Stimulated activated CD4-positive, alpha-beta T cell treated with anti-CD3 and anti-CD28 coated beads, Interleukin-15, amount 100 ng/mL, for 1 hour (primary cell): ENCODE data around the gene GRIA2.
"Not testable (repeated sequence)": the region's sequence is repeated elsewhere in the genome, so short reads cannot be mapped to it uniquely, and the experiment has no call there.

Experiments
- DNase-seq, 2 donors: peaks; one replicate each; pipeline ENCODE4 v3.0.0-alpha.2; 2020; ENCODE audit warnings: low read depth in 1 of 2, low spot score in 1 of 2

GRIA2 gene

GRCh38 chr4:157220371-157220881 is at the start of gene GRIA2:
Gene GRIA2 (plus strand): TSS chr4:157220728. CDS start chr4:157221043, 315 bp downstream.
- DNase-seq = no peak

GRCh38 chr4:157172011-157172410 is 48.5 kb upstream of the GRIA2 start:
- DNase-seq = no peak

- not testable (repeated sequence) for DNase-seq
Measured at GRCh38 chr4:157180268-157180667, 40.3 kb upstream of the GRIA2 start.

DNA sequence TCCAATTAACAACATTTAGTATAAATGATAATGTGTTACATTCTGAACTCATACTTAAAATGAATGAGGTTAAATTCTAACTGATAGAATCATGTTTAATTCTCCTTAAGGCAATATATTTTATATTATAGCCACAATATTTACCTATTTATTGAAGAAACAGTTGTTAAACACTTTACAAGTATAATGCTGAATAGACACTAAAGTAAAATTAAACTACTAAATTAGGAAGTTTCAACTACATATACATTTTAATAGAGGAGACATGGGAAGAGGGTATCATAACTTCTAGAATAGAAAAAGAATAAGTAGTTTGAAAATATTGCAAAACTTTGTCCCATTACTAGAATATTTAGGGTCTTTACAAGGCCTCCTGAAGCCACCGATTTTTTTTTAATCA is 36.2 kb upstream of the GRIA2 start:
- DNase-seq = no peak

- DNase-seq = no peak
Measured at GRCh38 chr4:157185363-157185762, 35.2 kb upstream of the GRIA2 start.

GRCh38 chr4:157195374-157195773 is 25.2 kb upstream of the GRIA2 start:
- DNase-seq = no peak

DNA sequence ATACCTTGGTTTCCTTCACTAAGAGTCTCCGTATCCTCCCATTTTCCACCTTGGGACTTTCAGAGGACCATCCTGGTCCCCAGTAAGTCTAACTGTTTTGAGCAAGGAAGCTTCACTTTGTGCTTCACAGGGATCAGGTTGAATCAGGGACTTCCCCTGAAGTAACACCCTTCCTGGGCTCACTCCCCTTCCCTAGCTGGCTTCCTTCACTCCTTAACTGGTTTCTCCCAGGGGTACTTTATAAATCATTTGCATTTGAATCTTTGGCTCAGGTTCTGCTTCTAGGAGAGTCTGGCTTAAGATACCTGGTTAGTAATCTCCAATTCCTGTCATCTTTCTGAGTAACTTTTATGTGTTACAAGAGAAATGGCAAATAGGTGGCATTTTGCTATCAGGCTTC is 24.5 kb upstream of the GRIA2 start:
- no peak for DNase-seq

GRCh38 chr4:157204634-157205244 is 15.8 kb upstream of the GRIA2 start:
- DNase-seq = no peak

DNA sequence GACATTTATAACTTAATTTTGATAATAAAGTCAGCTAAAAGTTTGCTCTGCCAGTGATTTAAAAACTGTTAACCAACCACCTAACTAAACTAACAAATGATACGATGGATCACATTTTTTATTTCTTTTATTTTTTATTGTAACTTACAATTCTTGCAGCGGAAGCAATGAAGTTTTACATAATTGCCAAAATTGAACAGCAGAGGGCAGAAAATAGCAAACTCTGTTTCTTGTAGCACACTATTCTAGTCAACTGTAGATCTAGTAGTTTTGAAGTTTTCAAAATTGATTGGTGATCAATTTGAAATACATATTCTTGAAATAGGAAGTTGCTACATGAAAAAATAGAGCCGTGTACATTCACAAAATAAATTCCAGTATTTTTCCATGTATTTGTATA is 2.8 kb upstream of the GRIA2 start:
- no peak for DNase-seq

DNA sequence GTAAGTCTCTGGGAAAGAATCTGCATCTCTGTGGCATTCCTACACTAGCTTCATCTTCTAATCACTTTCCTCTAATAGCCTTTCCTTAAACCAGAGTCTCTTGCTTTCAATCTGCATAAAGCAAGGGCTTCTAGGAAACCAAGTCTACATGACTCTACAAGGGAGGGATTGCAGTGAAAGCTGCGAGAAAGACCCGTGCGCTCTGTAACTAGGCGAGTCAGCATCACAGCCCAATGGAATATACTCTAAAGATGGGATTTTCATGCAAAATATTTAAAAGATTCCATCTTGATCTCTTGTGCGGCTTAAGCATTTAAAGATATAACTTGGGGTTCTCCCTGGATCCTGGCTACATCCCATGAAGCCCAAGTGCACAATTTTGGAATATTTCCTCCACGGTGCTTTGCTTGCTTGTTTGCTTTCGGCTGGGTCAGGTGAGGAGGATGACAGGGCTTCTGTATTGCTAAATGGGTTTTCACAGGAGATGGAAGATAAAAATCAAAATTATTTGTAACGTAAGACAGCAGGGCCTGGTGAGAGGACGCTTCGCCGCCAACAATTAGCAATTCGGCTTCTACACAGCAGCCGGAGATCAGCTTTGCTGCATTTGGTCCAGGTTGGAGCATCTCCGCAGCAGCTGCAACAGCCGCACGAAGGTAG is 687 bp upstream of the GRIA2 start:
- no peak for DNase-seq

GRCh38 chr4:157221426-157221894 is 932 bp downstream of the GRIA2 start:
- no peak for DNase-seq

- no peak for DNase-seq
Measured at GRCh38 chr4:157221895-157222770, 1.6 kb downstream of the GRIA2 start.

GRCh38 chr4:157222771-157223160 is 2.2 kb downstream of the GRIA2 start:
- DNase-seq = no peak

DNA sequence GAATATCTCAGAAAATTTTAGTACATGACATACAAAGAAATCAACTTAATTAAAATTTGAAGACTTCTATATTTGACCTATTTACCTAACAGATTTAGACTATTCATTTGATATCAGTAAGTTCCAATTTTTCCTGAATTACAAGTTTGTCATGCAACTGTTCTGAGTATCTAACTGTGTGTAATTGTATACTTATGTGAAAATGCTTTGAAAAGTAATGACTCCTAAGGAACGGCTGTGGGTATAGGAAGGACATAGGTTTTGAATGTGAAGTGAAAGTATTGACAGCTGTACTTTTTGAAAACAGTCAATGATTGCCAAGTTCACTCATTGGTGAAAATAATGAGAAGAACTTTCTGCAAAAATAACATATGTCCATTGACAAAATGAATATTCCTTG is 2.9 kb downstream of the GRIA2 start:
- DNase-seq = no peak

GRCh38 chr4:157225096-157225495 is 4.6 kb downstream of the GRIA2 start:
- DNase-seq = no peak

DNA sequence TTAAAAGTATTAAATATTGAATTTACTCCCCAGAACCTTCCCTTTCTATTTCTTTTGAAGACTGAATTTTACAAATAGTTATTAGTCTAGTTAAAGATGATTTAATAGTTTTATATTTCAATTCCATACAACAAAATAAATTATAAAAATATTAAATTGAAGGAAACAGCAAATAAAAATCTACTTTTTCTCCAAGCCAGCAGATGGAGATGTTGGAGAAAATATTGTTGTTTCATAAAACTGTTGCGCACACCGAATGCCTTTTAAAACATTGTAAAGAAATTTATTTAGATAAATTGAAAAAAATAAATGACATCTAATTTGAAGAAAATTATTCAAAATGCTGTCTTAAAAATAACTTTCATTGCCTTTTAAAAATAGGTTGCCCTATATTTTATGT is 5.5 kb downstream of the GRIA2 start:
- no peak for DNase-seq

DNA sequence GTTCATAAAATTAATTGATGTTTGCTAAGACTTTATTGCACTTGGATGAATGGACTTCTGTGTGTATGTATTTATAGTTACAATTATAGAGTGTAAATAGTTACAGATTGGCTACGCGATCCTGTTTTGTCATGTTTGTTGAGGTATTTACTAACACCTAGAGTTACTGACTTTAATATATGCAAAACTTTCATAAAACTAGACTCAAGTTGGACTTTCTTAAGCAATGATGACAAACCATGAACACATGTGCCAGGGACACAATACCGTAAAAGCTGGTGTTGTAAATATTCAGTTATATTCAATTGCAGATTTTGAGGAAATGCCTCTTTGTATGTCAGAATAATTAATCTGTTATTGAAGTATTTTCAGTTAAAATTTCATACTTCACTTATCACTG is 6.1 kb downstream of the GRIA2 start:
- DNase-seq = no peak

DNA sequence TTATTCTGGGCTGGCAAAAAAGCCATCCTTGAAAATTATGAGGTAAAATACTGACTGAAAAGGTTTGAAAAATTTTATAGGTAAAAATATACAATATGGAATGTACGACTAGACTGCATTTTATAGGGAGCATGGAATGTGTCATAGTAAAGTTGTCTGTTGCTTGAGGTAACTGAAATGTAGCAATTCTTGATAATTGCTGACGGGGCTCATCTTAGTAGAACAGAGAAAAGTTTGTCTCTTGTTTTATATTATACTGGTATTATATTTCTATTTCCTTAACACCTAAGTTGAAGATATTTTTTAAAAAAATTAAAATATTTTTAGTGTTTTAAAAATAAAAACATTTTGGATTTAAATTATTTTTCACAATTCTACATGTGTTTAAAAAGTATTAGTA is 11.0 kb downstream of the GRIA2 start:
- DNase-seq = no peak

DNA sequence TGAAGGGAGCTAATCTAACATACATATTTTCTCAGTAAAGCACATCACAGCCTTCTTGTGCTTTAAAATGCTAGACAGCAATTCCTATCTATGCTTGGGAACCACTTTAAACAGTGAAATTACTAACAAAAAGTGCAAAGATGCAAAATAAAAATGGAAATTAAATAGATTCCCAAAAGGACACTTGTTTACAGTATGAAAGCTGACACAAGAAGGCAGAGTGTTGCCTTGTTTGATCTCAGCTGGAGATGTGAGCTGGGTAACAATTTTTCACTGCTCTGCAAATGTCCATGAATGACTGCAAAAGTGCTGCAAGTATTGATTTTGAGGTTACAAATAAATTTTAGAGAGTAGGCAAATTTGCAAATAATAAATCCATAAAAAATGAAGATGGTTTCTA is 22.3 kb downstream of the GRIA2 start:
- DNase-seq = no peak

GRCh38 chr4:157244348-157244747 is 23.8 kb downstream of the GRIA2 start:
- no peak for DNase-seq

- DNase-seq = no peak
Measured at GRCh38 chr4:157245351-157245750, 24.8 kb downstream of the GRIA2 start.

DNA sequence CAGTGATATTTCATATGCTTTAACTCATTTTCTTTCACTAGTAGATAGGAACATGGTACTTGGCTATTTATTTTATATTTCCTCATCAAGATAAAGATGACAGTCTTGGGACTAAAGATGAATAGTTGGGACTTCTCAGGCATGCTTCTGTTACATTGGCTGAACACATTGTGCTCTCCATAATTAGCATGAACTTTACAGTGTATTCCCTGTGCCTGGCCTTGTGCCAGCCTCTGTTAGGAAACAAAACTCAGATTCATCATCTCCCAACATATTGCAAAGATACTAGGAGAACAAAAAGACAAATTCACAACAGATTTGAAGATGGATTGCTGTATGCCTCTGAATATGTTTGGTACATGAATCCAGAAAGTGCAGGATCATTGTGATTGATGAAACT is 26.4 kb downstream of the GRIA2 start:
- DNase-seq = no peak
